ENCODE measurements around the gene SEBOX.

DNA sequence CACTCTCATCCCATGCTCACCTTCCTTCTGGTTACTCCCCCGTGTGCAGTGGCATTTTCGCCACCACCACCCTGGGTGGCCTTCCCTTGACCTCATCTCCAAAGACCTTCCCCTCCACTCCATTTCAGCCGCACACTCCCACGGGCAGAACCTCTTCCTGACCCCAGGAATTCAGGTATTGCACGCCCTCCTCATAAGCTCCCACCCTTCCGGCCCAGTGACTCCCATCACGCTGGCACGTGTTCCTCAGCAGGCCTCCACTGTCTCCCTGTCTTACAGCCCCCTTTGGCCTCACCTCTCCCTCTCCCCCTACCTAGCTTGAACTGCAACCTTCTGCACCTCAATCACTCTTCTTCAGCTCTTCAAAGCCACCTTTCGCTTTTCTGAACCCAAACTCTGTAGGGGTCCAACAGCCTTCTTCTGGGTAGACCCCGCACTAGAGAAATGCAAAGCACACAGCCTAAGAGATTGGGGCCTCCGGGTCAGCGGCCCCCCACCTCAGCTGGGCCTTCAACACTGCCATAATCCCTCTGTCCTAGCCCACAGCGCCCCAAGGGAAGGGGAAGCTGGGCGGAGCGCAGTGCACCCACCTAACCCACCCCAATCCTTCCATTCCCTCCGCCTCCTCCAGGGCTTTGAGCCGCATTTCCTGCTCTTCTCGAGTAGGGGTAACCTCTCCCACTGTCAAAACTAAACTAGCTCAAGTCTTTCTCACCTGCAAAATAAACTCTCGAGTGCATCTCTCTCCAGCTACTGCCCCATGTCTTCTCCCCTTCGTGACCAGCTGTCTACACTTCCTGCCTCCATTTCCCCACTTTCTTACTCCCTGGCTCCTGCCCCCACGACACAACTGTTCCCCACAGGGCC is 47.7 kb downstream of the SEBOX start:
- TF ChIP-seq, protein P1, sequence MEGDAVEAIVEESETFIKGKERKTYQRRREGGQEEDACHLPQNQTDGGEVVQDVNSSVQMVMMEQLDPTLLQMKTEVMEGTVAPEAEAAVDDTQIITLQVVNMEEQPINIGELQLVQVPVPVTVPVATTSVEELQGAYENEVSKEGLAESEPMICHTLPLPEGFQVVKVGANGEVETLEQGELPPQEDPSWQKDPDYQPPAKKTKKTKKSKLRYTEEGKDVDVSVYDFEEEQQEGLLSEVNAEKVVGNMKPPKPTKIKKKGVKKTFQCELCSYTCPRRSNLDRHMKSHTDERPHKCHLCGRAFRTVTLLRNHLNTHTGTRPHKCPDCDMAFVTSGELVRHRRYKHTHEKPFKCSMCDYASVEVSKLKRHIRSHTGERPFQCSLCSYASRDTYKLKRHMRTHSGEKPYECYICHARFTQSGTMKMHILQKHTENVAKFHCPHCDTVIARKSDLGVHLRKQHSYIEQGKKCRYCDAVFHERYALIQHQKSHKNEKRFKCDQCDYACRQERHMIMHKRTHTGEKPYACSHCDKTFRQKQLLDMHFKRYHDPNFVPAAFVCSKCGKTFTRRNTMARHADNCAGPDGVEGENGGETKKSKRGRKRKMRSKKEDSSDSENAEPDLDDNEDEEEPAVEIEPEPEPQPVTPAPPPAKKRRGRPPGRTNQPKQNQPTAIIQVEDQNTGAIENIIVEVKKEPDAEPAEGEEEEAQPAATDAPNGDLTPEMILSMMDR (IDR thresholded peaks at IDR 0.05) = no peak
- no peak for TF ChIP-seq POLR2A (IDR thresholded peaks at IDR 0.05)
